HepG2 (cell line): Measurements from ENCODE around the gene COX4I2. TPM values are rescaled to one million over a fixed set of nuclear protein-coding genes. Genes with fewer than 3 reads are reported as not detected.

Experiments used
- ARID5B ChIP-seq: IDR thresholded peaks from 2 replicates; pipeline ENCODE4 v1.4.0; 2020; ENCODE audit warnings: mild to moderate bottlenecking, missing genetic modification reagents
- BRF2 ChIP-seq: sonication (generic); formaldehyde crosslinking; IDR thresholded peaks from 2 replicates; pipeline ENCODE4 v1.8.1; 2022; ENCODE audit warnings: mild to moderate bottlenecking, missing genetic modification reagents
- GMEB2 ChIP-seq: IDR thresholded peaks from 2 replicates; pipeline ENCODE4 v1.6.1; 2016; ENCODE audit warnings: missing biosample characterization, missing genetic modification reagents, low read depth
- KDM2A ChIP-seq: sonication (generic); formaldehyde crosslinking; IDR thresholded peaks from 2 replicates; pipeline ENCODE4 v1.4.0; 2020; ENCODE audit warnings: low read depth, missing genetic modification reagents, borderline replicate concordance
- KDM5B ChIP-seq: sonication (generic); formaldehyde crosslinking; IDR thresholded peaks from 2 replicates; pipeline ENCODE4 v1.4.0; 2020; ENCODE audit warnings: missing genetic modification reagents, mild to moderate bottlenecking, borderline replicate concordance
- REPIN1 ChIP-seq: sonication (generic); formaldehyde crosslinking; IDR thresholded peaks from 2 replicates; pipeline ENCODE4 v1.8.0; 2022; ENCODE audit warnings: missing genetic modification reagents, low read depth, mild to moderate bottlenecking, borderline replicate concordance
- TFDP2 ChIP-seq: sonication (generic); formaldehyde crosslinking; IDR thresholded peaks from 2 replicates; pipeline ENCODE4 v1.4.0; 2020; ENCODE audit warnings: missing genetic modification reagents
- ZC3H13 ChIP-seq: sonication (generic); formaldehyde crosslinking; IDR thresholded peaks from 2 replicates; pipeline ENCODE4 v1.8.1; 2023; ENCODE audit warnings: mild to moderate bottlenecking, missing genetic modification reagents, moderate library complexity
- ZFYVE20 ChIP-seq: sonication (generic); formaldehyde crosslinking; IDR thresholded peaks from 2 replicates; pipeline ENCODE4 v1.8.0; 2023; ENCODE audit warnings: low read depth, mild to moderate bottlenecking, moderate library complexity, missing genetic modification reagents, borderline replicate concordance
- ZNF12 ChIP-seq: sonication (generic); formaldehyde crosslinking; IDR thresholded peaks from 2 replicates; pipeline ENCODE4 v1.5.0; 2020; ENCODE audit warnings: missing genetic modification reagents
- ZNF276 ChIP-seq: sonication (generic); formaldehyde crosslinking; IDR thresholded peaks from 2 replicates; pipeline ENCODE4 v1.4.0; 2020; ENCODE audit warnings: mild to moderate bottlenecking, low read depth, missing genetic modification reagents
- polyA plus RNA-seq, 8 experiments: library from polyadenylated mRNA; depleted of rRNA in 3 of 8; stranded (reverse) in 7 of 8; unstranded in 1 of 8; fragments of >200 nt; fragmentation: Illumina TruSeq in 4 of 8; extraction: Trizol in 4 of 8; gene quantifications; 2 replicates each; pipeline versions ENCODE4 v1.2.1 to v1.2.3, GENCODE V29; 2011 to 2016; ENCODE audit warnings: low read depth in 4 of 8, missing spikeins in 1 of 8, mixed read lengths in 1 of 8; ENCODE audit not compliant: insufficient read depth in 1 of 8
- total RNA-seq, 5 experiments: library from RNA; depleted of rRNA; stranded (reverse); fragments of >200 nt; fragmentation: Illumina TruSeq; extraction: Trizol; gene quantifications; 2 replicates each; pipeline ENCODE4 v1.2.3, GENCODE V29; 2016; ENCODE audit warnings: low read depth in 1 of 5

The COX4I2 gene
- total and polyA plus RNA-seq, 2 of the 13 experiments (the other 11 are each of a cell fraction or from before 2014, with no cell fraction given) = 1.1 TPM; not detected in 1

GRCh38 chr20:31605902-31606803 is 31.6 kb upstream of the COX4I2 start (continued):
- TF ChIP-seq ZNF276 (CRISPR knock-in tag) (peak; percentile 30; the same call in 1 of the 2 replicates), GMEB2 (CRISPR knock-in tag) (no peak), TFDP2 (no peak; the same call in 1 of the 2 replicates), REPIN1 (CRISPR knock-in tag) (no peak), ZNF12 (CRISPR knock-in tag) (no peak), ZFYVE20 (0 out of 2 replicates have a peak, but pooled peaks have one; percentile 17), KDM5B (peak; percentile 1; the same call in 1 of the 2 replicates), KDM2A (CRISPR knock-in tag) (peak; percentile 7; the same call in 1 of the 2 replicates), ARID5B (CRISPR knock-in tag) (no peak), ZC3H13 (CRISPR knock-in tag) (peak; percentile 100), BRF2 (CRISPR knock-in tag) (no peak)
